ENCODE results near the gene TSHZ1.

Gene TSHZ1

DNA sequence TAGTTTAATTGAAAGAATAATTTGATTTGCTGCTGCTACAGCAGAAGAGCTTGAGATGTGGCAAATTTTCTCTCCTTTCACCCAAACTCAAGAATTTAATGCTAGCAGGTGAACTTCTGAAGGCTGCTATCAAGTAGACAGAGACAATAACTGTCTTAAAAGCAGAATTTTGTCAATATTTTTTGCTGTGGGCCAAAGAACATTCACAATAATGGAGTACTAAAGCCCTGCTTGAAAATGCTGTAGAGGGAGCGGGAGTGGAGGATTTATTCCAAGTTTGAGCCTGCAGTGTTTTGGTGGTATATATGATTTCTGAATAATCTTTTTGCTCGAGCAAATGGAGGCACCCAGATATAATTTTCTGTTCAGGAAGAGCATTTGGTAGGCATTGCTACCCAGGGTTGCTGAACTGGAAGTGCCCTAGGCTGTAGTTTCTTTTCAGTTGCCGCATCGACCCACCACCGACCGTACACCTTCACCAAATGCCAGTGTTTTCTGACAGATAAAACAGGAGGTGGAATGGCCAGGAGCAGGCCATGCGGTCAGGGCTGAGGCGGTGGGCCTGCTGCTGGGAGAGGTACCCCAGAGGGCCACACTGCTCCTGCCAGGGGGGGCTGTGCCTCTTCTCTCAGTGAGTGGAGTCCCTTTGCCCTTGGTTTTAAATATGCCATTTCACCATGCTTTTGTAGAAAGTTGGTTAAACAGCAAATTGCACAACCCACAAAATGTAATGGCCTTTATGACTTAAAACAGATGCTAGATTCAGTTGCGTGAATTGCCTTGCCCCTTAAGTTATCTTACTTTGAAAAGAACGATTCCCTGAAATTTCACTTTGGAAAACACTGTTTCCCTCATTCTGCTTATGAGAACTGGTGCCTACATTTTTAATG is 36.4 kb downstream of the TSHZ1 start:
- no peak for DNase-seq (ENCODE audit: low read depth)

DNA sequence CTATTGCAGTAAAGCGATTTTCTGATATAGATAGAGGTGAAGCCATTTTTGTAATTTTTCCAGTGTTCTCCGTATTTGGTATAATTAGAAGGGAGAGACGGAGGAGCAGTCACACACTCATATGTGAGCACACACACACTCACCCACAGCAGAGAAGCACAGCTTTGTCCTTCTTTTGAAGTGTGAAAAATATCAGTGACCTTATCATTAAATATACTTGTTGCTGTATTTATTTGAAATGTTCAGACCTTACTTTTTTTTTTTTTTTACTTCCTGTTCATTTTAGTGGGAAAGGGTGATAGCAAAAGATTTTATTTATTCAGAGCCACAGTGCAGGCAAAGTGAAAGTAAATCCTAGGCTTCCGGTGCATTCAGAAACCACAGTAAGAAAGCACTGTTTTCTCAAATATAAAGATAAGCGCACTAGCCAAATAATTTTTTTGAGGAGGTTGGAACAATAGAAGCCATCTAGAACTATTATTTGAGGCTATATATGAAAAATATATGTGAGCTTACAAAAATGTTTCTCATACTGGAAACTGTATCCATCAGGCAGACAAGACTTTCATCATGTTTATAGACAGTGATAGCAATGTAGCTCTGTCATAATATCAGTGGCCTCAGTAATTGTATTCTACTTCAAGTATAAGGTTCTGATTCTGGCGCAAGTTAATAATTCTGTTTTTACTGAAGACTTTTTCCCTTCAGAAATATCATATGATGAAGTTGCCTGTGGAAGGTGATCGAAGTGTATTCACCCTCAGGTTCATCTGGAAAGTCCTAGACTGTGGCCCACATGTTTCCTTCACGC is 37.2 kb downstream of the TSHZ1 start:
- DNase-seq (ENCODE audit: low read depth) = no peak

DNA sequence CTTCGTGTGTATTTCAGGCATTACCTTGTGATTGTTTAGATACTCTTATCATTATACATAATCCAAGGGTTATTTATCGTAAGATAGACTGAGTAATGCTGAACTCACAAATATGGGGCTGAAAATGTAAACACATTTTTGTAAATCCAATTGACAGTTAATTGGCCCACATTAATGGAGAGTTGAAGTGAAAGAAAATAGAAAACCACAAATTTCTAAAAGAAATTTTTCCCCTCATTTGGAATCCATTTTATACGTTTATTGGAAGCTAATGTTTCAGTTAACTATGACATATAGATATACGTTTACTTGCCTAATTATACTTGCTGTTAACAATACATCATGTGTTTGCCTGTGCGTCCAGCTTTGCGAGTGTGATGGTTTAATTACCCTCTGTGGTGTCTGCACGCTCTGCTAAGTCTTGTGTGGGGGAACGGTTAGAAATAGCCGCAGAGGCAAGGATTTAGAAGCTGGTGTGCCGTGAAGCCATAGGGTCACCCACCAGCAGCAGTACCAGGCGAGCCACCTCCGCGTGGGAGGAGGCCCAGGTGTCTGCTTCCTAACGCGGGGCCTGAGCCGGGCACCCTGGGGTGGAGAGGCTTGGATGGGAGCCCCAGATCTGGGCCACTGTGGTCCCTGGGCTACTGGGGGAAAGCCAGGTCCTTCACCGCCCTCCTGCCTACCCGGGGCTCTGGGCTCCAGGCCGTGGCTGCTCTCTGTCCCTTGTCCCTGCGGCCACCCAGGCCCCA is 38.0 kb downstream of the TSHZ1 start:
- no peak for DNase-seq (ENCODE audit: low read depth)

DNA sequence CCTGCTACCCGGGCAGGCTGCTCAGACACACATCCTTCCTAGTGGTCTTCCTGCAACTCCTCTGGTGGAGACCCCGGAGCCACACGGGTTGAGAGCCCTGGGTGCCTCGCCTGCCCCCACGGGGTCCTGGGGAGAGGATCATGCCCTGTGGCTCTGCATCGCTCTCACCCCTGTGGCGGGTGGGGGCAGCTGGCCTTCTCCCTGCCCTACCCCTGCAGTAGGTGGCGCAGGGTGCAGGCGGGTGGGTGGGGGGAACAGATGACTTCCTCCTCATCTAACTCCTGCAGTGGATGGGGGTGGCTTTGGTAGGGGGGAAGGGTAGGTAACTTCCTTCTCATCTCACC is 38.5 kb downstream of the TSHZ1 start:
- DNase-seq (ENCODE audit: low read depth) = no peak

DNA sequence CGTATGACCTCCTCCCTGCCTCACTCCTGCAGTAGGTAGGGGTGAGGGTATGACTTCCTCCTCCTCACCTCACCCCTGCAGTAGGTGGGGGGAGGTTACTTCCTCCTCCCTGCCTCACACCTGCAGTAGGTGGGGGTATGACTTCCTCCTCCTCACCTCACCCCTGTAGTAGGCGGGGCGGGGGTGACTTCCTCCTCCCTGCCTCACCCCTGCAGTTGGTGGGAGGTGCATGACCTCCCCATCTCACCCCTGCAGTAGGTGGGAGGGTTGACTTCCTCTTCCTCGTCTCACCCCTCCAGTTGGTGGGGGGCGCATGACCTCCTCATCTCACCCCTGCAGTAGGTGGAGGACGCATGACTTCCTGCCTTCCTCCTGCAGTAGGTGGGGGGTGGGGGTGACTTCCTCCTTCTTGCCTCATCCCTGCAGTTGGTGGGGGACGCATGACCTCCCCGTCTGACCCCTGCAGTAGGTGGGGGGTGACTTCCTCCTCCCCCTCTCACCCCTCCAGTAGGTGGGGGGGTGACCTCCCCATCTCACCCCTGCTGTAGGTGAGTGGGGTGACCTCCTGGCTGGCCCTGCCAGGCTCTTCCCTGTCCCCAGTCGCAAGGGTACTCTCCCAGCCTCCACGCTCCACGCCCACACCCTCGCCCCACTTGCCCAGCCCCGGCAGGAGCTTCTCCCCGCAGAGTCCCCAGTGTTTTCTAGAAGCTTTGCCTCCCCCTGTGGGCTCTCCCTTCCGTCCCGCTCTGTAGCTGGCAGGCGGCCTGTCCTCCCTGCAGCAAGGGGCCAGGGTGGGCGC is 39.3 kb downstream of the TSHZ1 start:
- no peak for DNase-seq (ENCODE audit: low read depth)

DNA sequence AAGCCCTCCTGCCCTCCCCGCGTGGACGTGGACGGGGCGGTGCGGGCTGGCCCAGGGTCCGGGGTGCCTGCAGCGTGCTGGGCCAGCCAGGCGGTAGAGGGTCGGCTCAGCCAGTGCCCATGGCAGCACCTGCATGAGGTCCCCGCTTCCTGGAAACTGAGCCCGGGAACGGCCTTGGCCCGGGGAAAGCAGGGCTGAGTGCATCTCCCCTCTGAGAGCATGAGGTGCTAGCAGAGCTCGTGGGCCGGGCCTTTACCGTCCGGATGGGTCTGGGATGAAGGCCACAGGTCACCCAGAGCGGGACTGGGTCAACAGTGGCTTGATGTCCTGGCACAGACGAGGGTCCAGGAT is 39.8 kb downstream of the TSHZ1 start:
- no peak for DNase-seq (ENCODE audit: low read depth)

DNA sequence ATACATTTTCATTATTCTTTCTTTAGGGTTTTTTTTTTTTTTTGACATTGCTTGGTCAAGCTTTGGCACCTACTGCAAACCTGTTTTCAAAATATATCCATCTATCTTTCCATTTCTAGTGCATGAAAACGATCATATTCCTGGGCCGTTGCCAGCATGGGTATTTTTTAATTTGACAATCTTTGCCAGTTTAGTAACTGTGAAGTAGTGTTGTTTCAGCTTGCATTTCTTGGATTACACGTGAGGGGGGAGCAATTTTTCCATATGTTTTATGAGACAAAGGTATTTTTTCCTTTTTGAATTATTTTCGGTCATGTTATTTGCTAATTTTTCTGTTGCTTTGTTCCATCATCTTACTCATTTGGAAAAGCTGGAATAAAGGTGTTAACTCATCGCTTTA is 40.9 kb downstream of the TSHZ1 start:
- no peak for DNase-seq (ENCODE audit: low read depth)

DNA sequence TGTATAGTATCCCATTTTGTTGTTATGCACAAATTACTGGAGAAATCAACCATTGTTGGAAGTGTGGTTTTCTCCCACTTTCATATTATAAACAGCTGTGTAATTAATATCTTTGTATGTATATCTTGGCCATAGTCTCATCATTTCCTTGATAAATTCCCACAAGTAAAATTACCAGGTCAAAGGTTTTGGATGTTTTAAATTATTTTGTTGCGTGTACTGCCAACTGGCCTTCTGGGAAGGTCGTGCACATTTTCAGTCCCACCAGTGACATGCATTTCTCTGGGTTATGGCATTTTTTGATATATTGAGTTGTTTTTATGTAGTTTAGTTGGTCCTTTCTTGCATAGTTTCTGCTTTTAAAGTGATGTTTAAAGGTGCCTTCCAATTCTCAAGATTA is 41.5 kb downstream of the TSHZ1 start:
- DNase-seq (ENCODE audit: low read depth) = no peak

DNA sequence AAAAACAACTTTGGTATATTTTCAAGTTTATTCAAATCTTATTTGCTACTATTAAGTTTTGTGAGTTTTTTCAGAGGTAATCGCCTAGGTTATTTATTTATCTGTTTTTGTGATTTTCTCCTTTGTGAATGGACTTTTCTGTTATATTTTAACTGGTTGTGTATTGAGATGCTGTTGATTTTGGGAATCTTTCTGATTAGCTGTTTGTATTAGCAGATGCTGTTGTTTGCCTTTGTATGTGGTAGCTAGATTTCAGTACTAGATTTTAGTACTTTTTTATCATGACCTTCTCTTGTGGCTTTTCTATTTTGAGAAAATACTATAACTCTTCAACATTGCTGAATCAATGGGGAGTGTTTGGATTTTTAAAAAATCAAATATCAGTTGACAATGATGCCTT is 42.4 kb downstream of the TSHZ1 start:
- no peak for DNase-seq (ENCODE audit: low read depth)

DNA sequence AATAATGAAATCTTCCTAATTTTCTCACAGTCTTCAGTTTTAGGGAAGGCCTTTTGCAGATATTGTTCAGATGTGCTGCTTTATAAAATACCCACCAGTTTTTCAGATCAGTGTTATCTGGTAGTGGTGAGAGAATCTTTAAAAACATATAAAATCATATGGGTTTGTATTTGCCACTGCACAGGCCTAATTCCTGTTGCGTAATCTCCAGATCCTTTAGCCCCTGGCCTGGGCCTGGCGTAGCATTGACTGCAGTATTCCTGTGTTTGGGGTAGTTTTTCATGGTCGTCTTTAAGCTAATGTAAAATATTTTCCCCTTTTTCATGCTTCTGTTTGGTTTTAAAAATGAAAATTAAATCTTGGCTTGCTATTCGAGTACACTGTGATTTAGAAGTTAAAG is 43.2 kb downstream of the TSHZ1 start:
- no peak for DNase-seq (ENCODE audit: low read depth)

DNA sequence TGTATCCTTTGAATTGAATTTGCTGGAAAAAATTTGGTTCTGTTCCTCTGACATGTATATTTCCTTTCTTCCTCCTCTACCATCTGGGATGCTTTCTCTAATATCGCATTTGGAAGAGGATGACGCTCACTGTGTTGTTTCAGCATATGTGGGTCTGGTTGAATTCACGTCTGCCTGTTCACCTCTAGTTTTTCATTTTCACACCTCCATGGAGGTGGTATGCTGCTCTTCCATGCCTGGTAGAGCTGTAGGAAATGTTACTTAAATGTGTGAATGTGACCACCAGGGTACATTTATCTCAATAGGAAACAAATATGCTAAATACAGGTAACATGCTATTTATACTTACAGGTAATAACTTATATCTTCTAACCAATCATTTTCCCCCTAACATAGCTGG is 44.5 kb downstream of the TSHZ1 start:
- no peak for DNase-seq (ENCODE audit: low read depth)

DNA sequence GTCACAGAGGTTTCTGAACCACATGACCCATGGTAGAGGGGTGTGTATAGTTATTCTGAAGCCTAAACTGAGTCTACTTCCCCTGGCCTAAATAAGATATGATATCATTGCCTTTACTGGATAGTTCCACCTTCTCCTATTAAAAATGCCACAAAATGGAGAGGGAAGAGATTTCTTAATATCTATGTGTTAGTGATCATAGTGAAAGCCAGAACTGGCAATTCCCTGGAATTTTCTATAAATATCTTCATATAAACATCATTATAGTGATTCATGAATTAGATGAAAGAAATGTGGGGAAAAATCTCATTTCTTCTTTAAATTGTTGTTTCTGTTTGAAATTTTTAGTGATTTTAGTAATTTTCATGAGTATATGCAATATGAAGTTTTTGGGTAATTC is 45.8 kb downstream of the TSHZ1 start:
- no peak for DNase-seq (ENCODE audit: low read depth)

DNA sequence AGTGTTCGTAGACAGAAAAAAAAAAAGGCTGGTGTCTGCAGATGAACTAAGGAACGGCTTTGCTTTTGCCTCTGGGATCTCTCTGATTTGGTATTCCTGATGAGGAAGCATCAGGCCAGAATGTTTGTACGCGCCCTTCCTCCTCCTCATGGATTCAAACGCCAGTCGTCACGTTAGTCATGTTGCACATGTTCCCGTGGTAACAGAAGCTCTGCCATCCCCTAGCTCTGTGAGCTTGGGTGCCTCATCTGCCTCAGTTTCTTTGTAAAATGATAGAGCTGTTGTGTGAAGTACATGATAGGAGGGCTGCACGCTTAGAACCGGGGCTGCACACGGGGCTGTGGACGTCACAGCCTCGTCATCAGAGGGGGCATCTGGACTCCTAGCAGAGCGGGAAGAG is 47.0 kb downstream of the TSHZ1 start:
- no peak for DNase-seq (ENCODE audit: low read depth)

DNA sequence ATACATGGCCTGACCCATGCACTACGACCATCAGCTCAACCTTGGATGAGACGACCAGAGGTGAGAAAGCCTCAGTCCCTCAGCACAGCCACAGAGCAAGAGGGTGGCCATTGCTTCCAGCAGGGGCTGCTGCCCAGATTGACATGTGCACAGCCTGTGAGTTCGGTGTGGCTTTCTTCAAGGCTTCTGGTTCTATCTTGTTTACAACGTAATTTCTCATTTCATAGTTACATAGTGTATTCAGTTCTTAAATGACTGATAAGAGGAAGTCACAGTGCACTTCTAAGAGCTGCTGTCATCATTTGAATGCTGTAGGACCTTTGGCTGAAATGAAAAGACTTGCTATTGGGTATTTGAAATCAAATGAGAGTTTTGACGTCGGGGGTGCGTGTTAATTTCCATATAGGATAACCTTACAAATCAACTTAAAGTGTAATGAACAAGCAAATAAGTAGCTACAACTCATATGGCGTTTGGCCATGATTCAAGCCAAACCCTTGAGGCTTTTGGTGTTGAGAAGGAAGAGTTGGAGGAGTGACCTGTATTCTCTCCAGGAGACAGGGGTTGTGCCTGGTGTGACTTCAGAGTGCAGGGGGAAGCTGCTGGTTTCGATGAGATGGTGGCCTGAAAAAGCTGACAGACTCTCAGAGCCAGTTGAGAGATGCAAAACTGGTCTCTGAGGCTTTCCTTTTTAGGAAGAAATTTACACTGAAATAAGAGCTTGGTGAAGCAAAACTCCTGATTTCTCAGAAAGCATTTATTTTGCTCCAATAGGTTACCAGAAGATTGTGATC is 51.0 kb downstream of the TSHZ1 start:
- no peak for DNase-seq (ENCODE audit: low read depth)

DNA sequence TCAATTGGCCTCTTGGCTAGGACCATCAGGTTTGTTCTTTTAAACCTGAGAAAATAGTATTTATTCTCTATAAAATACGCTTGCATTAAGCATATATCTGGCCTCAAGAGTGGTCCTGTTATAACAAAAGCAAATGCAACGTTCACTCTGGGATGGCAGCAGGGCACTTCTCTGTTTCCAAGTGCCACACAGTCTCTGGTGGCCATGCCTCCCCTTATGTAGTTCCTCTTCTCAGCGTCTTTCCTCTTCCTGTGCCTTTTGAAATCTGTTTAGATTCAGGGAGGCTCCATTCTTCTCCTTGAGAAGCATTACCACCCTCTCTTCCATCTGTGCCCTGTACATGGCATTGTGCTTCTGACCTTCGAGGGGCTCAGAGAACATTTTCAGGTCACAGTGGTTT is 51.9 kb downstream of the TSHZ1 start:
- no peak for DNase-seq (ENCODE audit: low read depth)

DNA sequence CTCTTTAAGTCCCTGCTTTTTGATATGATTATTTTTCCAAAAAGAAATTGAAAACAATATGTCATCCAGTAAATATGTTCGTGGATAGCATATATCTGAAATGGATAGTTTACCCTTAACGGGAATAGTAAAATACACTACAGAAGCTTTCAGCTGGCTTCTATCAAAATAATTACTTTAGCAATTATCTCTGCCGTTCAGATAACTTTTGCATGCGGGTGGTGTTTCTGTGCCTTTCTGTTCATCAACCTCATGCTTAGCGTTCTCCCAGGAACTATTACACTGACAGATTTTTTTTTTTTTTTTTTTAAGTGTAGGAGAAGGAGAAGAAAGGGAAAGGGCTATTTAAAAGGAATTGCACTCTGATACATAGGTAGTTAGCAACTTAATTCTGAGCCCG is 53.6 kb downstream of the TSHZ1 start:
- no peak for DNase-seq (ENCODE audit: low read depth)

DNA sequence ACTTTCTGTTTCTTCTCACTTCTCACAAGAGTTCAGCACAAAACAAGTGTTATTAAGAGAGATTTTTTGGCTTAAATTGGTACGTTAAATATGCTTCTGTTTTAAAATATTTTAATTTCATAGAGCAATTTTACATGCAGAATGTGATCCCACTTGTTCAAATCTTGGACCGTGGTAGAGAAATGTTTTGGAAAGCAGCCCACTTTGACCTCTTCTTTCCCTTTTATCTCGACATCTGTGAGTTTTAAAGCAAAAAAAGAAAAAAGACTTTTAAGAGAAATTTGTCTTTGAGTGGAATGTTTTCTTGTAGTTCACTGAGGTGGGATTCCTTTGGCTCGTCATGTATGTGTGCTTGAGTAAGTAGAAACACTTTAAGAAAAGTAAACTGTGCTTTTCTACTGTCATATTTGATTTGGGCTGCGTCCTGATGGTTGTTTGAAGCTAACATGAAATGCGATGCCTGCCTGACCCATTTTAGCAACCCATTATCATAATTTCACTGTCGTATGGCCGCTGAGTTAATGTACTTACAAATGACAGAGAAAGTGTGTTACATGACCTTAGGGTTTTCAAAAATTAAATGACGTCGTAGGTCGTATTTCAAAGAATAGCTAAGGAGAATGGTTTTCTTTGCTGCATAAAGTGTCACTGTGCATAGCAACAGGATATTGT is 54.5 kb downstream of the TSHZ1 start:
- no peak for DNase-seq (ENCODE audit: low read depth)

DNA sequence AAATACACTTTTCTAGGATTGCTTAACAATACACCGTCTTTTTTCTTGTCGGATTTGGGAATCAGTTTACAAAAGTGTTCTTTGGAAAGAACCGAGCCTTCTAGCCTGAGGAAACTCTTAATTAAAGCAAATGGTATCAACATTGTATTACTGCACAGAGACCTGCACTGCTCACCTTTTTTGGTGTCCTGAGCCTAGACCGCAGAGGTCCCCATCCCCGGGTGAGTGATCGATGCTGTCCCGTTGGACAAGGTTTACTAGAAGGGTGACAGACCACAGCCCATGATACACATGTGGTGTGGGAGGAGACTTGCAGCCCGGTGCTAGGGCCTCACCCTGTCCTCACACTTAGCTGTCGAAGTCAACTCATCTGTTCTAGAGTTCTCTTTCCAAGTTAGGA is 55.3 kb downstream of the TSHZ1 start:
- no peak for DNase-seq (ENCODE audit: low read depth)

DNA sequence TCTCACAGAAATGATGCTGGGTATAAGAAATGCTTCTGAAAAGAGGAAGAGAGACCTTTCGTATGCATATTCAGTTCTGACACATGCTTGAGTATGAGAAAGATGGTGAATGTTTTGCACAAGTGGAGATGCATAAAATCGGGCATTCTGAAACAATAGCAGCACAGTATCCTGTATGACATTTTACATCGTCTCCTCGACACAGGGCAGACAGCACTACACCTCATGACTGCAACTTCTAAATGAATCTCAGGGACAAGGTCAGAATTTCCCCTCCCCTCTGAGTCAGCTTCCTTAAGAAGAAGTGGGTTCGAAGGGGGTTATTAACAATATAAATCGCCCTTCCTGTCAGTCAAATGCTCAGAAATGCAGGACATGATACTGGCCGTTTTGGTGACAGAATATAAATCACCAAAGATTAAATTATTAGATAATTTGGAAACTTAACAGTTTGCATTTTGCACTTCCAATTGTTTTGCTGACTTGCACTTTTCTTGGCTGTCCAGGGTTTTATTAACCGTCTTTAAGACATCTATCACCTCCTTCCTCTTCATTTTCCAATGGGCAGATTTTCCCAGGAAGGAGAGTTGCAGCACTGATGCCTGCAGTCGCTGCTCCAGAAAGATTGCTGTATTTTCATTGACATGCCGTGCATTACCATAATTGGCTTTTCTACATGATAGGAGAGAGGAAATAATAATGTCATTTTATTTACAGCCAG is 57.2 kb downstream of the TSHZ1 start:
- no peak for DNase-seq (ENCODE audit: low read depth)

DNA sequence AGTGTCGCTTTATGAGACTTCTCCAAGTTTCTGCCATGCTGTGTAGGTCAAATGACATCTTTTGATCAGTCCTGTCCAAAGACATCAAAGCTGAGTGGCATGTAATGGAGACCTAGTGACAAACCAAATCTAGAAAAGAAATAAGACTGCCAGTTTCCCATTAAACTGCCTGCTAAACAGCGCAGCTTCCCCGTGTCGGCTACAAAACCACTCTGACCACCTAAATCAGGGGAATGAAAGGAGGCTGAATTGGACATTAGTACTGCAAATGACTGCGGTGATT is 57.7 kb downstream of the TSHZ1 start:
- no peak for DNase-seq (ENCODE audit: low read depth)
